ENCODE results near the gene DCDC2.
"Not testable (repeated sequence)": the region's sequence is repeated elsewhere in the genome, so short reads cannot be mapped to it uniquely, and the experiment has no call there.

The DCDC2 gene

GRCh38 chr6:24255676-24256075 lies 102.2 kb downstream of the DCDC2 start:
- no peak for DNase-seq

DNA sequence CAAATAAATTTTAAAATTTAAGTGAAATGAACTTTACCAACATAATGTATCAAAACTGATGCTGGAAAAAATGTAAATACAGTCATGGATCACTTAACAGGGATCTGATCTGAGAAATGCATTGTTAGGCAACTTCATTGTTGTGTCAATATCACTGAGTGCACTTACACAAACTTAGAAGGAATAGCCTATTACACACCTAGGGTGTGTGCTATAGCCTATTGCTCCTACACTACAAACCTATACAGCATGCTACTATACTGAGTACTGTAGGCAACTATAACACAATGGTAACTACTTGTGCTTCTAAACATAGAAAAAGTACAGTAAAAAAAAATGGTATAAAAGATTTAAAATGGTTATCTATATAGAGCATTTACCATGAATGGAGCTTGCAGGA lies 104.5 kb downstream of the DCDC2 start:
- DNase-seq = no peak

DNA sequence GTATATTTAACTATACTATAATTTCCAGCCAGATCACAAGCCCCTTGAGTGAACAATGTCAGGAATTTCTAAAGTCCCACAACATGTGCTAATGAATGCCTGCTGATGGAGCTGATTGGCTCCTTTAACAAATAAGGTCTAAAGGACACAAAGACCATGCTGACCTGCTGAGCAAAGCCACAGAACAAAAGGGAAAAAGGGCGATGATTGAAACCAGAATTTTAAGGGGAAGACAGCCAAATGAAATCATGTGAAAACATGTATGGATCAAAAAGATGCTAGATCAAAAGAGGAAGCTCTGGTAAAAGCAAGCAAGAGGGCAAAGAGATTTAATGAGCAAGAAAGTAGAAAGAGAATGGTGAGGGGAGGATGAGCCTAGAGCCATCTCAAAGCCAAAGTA lies 105.6 kb downstream of the DCDC2 start:
- DNase-seq = no peak

DNA sequence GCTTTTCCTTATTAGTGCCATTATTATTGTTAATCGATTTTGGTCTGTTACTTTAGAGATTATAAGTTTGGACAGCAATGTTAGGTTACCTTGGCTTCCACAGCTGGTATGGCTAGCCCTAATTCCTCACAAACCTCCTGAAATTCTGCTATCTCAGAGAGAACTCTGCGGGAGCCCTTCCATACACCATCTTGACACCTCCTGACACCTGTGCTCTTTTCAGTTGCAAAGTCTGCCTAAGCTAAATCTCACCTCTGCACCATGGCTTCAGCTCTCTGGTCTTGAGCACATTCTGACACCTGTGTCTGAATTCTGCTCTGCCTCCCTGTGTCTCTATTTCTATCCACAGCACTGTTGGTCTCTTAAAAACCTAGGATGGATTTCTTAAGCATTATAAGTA lies 106.5 kb downstream of the DCDC2 start:
- no peak for DNase-seq

DNA sequence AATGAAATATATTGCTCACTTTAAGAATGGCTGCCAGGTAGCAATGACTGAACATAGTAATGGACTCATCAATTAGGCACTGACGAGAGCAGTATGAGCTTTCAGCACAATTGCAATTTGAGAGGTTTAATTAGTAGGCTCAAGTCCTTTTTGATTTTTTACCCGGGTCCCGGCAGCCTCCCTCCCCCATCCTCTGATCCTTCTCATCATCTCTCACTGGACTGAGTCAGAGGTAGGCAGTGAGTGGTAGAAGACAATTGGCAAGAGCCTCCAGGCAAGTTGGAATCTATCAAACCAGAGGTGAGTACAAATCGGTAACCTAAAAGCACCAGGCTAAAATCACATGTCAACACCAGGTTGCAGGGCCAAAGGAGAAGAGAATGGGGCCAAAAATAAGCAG lies 107.9 kb downstream of the DCDC2 start:
- DNase-seq = no peak

GRCh38 chr6:24245275-24245674 lies 112.6 kb downstream of the DCDC2 start:
- DNase-seq = no peak

GRCh38 chr6:24242924-24243323 lies 114.9 kb downstream of the DCDC2 start:
- DNase-seq = no peak

GRCh38 chr6:24241779-24242178 lies 116.1 kb downstream of the DCDC2 start:
- DNase-seq = not testable (repeated sequence)

GRCh38 chr6:24240943-24241342 lies 116.9 kb downstream of the DCDC2 start:
- DNase-seq = no peak

GRCh38 chr6:24240380-24240928 lies 117.4 kb downstream of the DCDC2 start:
- no peak for DNase-seq

- no peak for DNase-seq
Observed at GRCh38 chr6:24238700-24239099, 119.2 kb downstream of the DCDC2 start.

DNA sequence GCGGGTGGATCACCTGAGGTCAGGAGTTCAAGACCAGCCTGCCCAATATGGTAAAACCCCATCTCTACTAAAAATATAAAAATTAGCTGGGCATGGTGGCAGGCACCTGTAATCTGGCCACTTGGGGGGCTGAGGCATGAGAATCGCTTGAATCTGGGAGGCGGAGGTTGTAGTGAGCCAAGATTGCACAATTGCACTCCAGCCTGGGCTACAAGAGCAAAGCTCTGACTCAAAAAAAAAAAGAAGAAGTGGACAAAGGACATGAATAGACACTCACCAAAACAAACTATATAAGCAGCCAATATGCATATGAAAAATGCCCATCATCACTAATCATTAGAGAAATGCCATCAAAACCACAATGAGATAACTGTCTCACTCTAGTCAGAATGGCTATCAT lies 121.1 kb downstream of the DCDC2 start:
- DNase-seq = not testable (repeated sequence)

GRCh38 chr6:24233813-24234442 lies 123.9 kb downstream of the DCDC2 start:
- no peak for DNase-seq

DNA sequence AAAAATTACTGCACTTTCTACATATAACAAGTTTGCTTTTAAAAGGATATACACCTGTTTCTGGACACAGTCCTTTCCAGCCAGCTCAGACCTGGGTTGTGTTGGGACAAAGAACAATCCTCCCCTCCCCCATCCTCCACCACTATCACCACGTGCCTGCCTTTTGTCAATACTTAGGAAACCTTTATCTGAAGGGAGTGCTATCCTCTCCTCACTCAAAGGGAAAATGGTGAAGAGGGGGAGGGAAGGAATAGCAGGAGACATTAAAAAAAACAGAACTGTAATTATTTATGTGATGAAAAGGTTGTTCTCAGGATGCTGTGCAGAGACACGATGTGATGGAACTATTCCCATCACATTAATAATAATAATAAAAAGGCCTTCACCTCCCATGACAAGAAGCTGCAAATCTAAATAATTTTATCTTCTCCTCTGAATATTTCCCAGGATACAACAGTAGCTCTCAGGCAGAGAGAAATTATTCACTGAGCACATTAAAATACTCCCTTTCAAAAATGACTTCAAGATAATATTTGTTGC lies 126.4 kb downstream of the DCDC2 start:
- no peak for DNase-seq

GRCh38 chr6:24229696-24230405 lies 128.0 kb downstream of the DCDC2 start:
- DNase-seq = no peak

DNA sequence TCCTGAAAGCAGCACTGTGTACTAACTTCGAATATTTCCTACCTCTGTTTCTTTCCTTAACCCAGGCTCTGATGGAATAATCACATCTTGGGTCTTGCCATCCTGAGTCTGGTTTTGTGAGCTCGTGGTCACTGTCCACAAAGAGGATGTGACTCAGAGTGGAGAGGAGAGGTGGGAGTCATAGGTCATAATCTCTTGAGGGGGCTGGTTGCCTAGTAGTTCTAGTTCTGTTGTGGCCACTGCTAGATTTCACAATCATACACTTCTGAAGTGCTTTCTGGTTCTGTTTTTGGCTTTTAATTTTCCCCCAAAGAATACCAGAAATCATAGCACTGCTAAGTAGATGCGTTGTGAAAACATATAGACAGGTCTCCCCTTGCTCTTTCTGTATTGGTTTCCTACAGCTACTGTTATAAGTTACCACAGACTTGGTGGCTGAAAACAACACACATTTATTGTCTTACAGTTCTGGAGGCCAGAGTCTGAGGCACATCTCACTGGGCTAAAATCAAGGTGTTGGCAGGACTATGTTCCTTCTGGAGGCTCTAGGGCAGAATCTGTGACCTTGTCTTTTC lies 129.1 kb downstream of the DCDC2 start:
- peak; percentile 58 for DNase-seq

GRCh38 chr6:24228123-24228522 lies 129.7 kb downstream of the DCDC2 start:
- no peak for DNase-seq

DNA sequence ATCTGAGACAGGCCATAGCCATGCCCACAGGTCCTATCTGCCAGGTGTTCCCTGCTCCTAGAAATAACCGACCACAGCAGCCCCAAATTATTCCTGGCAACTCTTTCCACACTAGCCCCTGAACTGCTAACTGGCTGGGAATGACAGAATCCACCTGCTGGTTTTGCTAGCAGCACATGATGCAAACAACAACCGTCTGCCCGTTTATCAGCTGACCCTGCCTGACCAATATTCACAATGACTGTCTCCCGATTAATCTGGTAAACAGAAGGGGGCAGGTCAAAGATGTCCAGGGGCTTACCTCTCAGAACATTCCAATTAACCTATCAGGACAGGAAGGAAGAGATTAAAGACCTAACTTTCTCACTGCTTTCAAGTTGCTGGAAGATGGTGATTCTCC lies 130.3 kb downstream of the DCDC2 start:
- DNase-seq = peak; percentile 7

DNA sequence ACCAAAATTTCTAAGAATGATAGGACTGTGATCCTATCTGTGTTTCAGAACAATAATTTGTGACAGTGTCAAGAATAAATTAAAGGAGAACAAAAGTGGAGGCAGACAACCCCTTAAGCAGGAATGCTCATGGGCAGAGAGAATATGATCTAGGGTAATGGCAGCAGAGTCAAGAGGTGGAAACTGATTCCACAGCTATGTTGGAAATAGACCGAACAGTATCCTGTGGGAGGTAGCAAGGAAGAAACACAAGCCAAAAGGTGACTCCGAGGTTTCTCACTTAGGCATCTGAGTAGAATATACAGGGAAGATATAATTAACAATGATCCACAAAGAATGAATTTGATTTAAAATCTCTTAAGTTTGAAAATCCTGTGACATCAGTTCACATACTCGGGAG lies 131.3 kb downstream of the DCDC2 start:
- no peak for DNase-seq

GRCh38 chr6:24225838-24226237 lies 132.0 kb downstream of the DCDC2 start:
- DNase-seq = no peak

GRCh38 chr6:24223115-24223919 lies 134.5 kb downstream of the DCDC2 start:
- DNase-seq = peak; percentile 3

DNA sequence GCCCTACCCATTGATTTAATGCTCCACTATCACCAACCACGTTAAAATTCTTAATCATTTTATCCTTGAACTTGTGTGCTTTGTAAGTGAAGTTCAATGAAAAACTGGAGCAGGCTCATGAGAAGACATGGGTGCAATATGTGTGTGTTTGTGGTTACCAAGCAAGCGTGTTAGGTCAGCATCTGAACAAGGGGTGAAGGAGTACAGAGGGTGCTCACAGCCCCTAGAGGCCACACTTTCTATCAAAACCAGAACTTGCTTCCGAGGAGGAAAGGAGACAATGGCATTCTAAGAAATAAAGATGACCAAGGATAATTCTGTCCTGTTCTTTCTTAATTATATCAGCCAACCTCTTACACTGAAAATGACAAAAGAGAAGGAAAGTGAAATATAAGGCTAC lies 138.2 kb downstream of the DCDC2 start:
- DNase-seq = no peak

DNA sequence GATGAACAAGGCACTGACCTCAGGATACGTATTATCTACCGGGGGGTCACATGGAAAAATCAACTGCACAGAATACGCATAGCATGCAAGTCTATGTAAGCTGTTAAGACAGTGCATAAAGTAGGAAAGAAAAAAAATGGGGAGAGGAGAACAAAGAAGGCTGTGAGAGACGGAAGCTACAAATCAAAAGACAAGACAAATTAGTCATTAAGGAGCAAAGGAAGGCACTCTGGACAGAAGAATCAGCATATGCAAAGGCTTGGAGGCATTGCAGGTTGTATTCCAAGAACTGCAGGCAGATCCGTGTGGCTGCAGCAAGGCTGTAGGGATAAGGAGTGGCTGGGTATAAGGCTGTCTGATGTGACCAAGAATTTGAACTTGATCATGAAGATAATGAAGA lies 142.9 kb downstream of the DCDC2 start:
- DNase-seq = no peak

Data from NK-92 treated with Interleukin-12 subunit alpha and Interleukin-12 subunit beta, amount 100 ng/mL, for 24 hours (cell line).